HEK293T (cell line): ENCODE measurements around the gene CELF6.

Experiments used
- ARNT ChIP-seq: fragments of 450-650 bp; IDR thresholded peaks from 2 replicates; pipeline ENCODE4 v1.6.1; 2017; ENCODE audit warnings: mild to moderate bottlenecking
- BHLHE40 ChIP-seq: fragments of 450-650 bp; IDR thresholded peaks from 2 replicates; pipeline ENCODE4 v1.6.1; 2016; ENCODE audit warnings: mild to moderate bottlenecking, moderate library complexity, borderline replicate concordance
- CTBP1 ChIP-seq: fragments of 450-650 bp; IDR thresholded peaks from 2 replicates; pipeline ENCODE4 v1.6.1; 2016; ENCODE audit warnings: borderline replicate concordance
- ELF4 ChIP-seq: fragments of 450-650 bp; IDR thresholded peaks from 2 replicates; pipeline ENCODE4 v1.6.1; 2017; ENCODE audit warnings: antibody characterized with exemption
- FOXK2 ChIP-seq: fragments of 450-650 bp; IDR thresholded peaks from 2 replicates; pipeline ENCODE4 v1.6.1; 2016; ENCODE audit warnings: mild to moderate bottlenecking
- FOXM1 ChIP-seq: fragments of 450-650 bp; IDR thresholded peaks from 2 replicates; pipeline ENCODE4 v1.6.1; 2017; ENCODE audit warnings: mild to moderate bottlenecking, borderline replicate concordance
- HDGF ChIP-seq: fragments of 450-650 bp; IDR thresholded peaks from 2 replicates; pipeline ENCODE4 v1.6.1; 2017; ENCODE audit warnings: antibody characterized with exemption, borderline replicate concordance
- SP1 ChIP-seq: fragments of 450-650 bp; IDR thresholded peaks from 2 replicates; pipeline ENCODE4 v1.6.1; 2017
- SUZ12 ChIP-seq: fragments of 450-650 bp; IDR thresholded peaks from 2 replicates; pipeline ENCODE4 v1.6.1; 2016; ENCODE audit warnings: mild to moderate bottlenecking
- TARDBP ChIP-seq: fragments of 450-650 bp; IDR thresholded peaks from 2 replicates; pipeline ENCODE4 v1.6.1; 2016
- ZNF384 ChIP-seq: fragments of 450-650 bp; IDR thresholded peaks from 2 replicates; pipeline ENCODE4 v1.6.1; 2016

- TF ChIP-seq HDGF = no peak
- no peak for TF ChIP-seq FOXK2
- no peak for TF ChIP-seq SUZ12
- TF ChIP-seq SP1 = no peak
- TF ChIP-seq ZNF384 = no peak
- TF ChIP-seq BHLHE40 = no peak
- no peak for TF ChIP-seq CTBP1
- TF ChIP-seq ELF4 = no peak
- TF ChIP-seq ARNT = no peak
- TF ChIP-seq TARDBP = no peak
- no peak for TF ChIP-seq FOXM1
Observed at GRCh38 chr15:72358650-72359171, 38.8 kb upstream of the CELF6 start.
